ENCODE data around the gene HDDC2.
A peak's percentile ranks its signal among the peaks of the same experiment; 100 is the strongest.
"Not testable (repeated sequence)": the region's sequence is repeated elsewhere in the genome, so short reads cannot be mapped to it uniquely, and the experiment has no call there.

Gene HDDC2

GRCh38 chr6:125304970-125305660, 3.3 kb upstream of the HDDC2 start:
- DNase-seq: no peak

- DNase-seq: no peak
These were observed 1.7 kb upstream of the HDDC2 start for GRCh38 chr6:125303512-125303854.

- DNase-seq: no peak
These were observed 1.2 kb upstream of the HDDC2 start for GRCh38 chr6:125302840-125303511.

- peak; percentile 39 for DNase-seq
These were observed 754 bp downstream of the HDDC2 start for GRCh38 chr6:125300992-125301434.

GRCh38 chr6:125299257-125299656, 2.5 kb downstream of the HDDC2 start:
- DNase-seq: no peak

GRCh38 chr6:125296471-125296870, 5.3 kb downstream of the HDDC2 start:
- no peak for DNase-seq

- DNase-seq: no peak
These were observed 6.8 kb downstream of the HDDC2 start for GRCh38 chr6:125294925-125295324.

- DNase-seq: no peak
These were observed 7.7 kb downstream of the HDDC2 start for GRCh38 chr6:125294036-125294435.

- DNase-seq: no peak
These were observed 8.2 kb downstream of the HDDC2 start for GRCh38 chr6:125293587-125293986.

GRCh38 chr6:125287718-125288117, 14.0 kb downstream of the HDDC2 start:
- DNase-seq: no peak

- no peak for DNase-seq
These were observed 15.8 kb downstream of the HDDC2 start for GRCh38 chr6:125285936-125286335.

GRCh38 chr6:125285353-125285752, 16.4 kb downstream of the HDDC2 start:
- no peak for DNase-seq

GRCh38 chr6:125282470-125282869, 19.3 kb downstream of the HDDC2 start:
- DNase-seq: not testable (repeated sequence)

GRCh38 chr6:125280370-125281035, 21.3 kb downstream of the HDDC2 start:
- DNase-seq: not testable (repeated sequence)

GRCh38 chr6:125279961-125280360, 21.8 kb downstream of the HDDC2 start:
- no peak for DNase-seq

GRCh38 chr6:125277838-125278237, 23.9 kb downstream of the HDDC2 start:
- DNase-seq: no peak

- no peak for DNase-seq
These were observed 26.0 kb downstream of the HDDC2 start for GRCh38 chr6:125275779-125276178.

GRCh38 chr6:125274935-125275334, 26.8 kb downstream of the HDDC2 start:
- no peak for DNase-seq

- no peak for DNase-seq
These were observed 27.8 kb downstream of the HDDC2 start for GRCh38 chr6:125273965-125274364.

GRCh38 chr6:125273251-125273650, 28.5 kb downstream of the HDDC2 start:
- DNase-seq: no peak

GRCh38 chr6:125271486-125272159, 30.1 kb downstream of the HDDC2 start:
- no peak for DNase-seq

GRCh38 chr6:125270380-125270779, 31.4 kb downstream of the HDDC2 start:
- no peak for DNase-seq

- no peak for DNase-seq
These were observed 32.3 kb downstream of the HDDC2 start for GRCh38 chr6:125269328-125269985.

Measured in hematopoietic multipotent progenitor cell treated with erythropoietin and hydrocortisone succinate and interleukin-3 and kit ligand, for 8 days (in vitro differentiated cells).